ENCODE data around the gene CNTNAP2.
"Not testable (repeated sequence)": the region's sequence is repeated elsewhere in the genome, so short reads cannot be mapped to it uniquely, and the experiment has no call there.

The CNTNAP2 gene

GRCh38 chr7:146146831-146147486 lies 30.4 kb downstream of the CNTNAP2 start:
- DNase-seq (ENCODE audit: low read depth, low spot score), result no peak

GRCh38 chr7:146150153-146150552 lies 33.6 kb downstream of the CNTNAP2 start:
- DNase-seq (ENCODE audit: low read depth, low spot score), result no peak

- DNase-seq (ENCODE audit: low read depth, low spot score), result no peak
Measured at GRCh38 chr7:146172112-146172511, 55.5 kb downstream of the CNTNAP2 start.

- no peak for DNase-seq (ENCODE audit: low read depth, low spot score)
Measured at GRCh38 chr7:146175716-146176115, 59.1 kb downstream of the CNTNAP2 start.

GRCh38 chr7:146176860-146177259 lies 60.3 kb downstream of the CNTNAP2 start:
- DNase-seq (ENCODE audit: low read depth, low spot score), result no peak

- DNase-seq (ENCODE audit: low read depth, low spot score), result no peak
Measured at GRCh38 chr7:146177301-146177700, 60.7 kb downstream of the CNTNAP2 start.

GRCh38 chr7:146185844-146186243 lies 69.2 kb downstream of the CNTNAP2 start:
- DNase-seq (ENCODE audit: low read depth, low spot score), result no peak

- not testable (repeated sequence) for DNase-seq (ENCODE audit: low read depth, low spot score)
Measured at GRCh38 chr7:146191428-146191827, 74.8 kb downstream of the CNTNAP2 start.

- DNase-seq (ENCODE audit: low read depth, low spot score), result no peak
Measured at GRCh38 chr7:146201945-146202344, 85.3 kb downstream of the CNTNAP2 start.

- no peak for DNase-seq (ENCODE audit: low read depth, low spot score)
Measured at GRCh38 chr7:146206270-146206669, 89.7 kb downstream of the CNTNAP2 start.

GRCh38 chr7:146208492-146208891 lies 91.9 kb downstream of the CNTNAP2 start:
- no peak for DNase-seq (ENCODE audit: low read depth, low spot score)

GRCh38 chr7:146214842-146215241 lies 98.2 kb downstream of the CNTNAP2 start:
- DNase-seq (ENCODE audit: low read depth, low spot score), result no peak

GRCh38 chr7:146216396-146217041 lies 99.9 kb downstream of the CNTNAP2 start:
- no peak for DNase-seq (ENCODE audit: low read depth, low spot score)

- DNase-seq (ENCODE audit: low read depth, low spot score), result no peak
Measured at GRCh38 chr7:146223851-146224250, 107.2 kb downstream of the CNTNAP2 start.

- DNase-seq (ENCODE audit: low read depth, low spot score), result no peak
Measured at GRCh38 chr7:146232604-146233003, 116.0 kb downstream of the CNTNAP2 start.

- no peak for DNase-seq (ENCODE audit: low read depth, low spot score)
Measured at GRCh38 chr7:146235195-146235594, 118.6 kb downstream of the CNTNAP2 start.

- DNase-seq (ENCODE audit: low read depth, low spot score), result no peak
Measured at GRCh38 chr7:146242661-146243060, 126.1 kb downstream of the CNTNAP2 start.

- not testable (repeated sequence) for DNase-seq (ENCODE audit: low read depth, low spot score)
Measured at GRCh38 chr7:146247991-146248390, 131.4 kb downstream of the CNTNAP2 start.

GRCh38 chr7:146248744-146249143 lies 132.1 kb downstream of the CNTNAP2 start:
- DNase-seq (ENCODE audit: low read depth, low spot score), result not testable (repeated sequence)

GRCh38 chr7:146249272-146249671 lies 132.7 kb downstream of the CNTNAP2 start:
- no peak for DNase-seq (ENCODE audit: low read depth, low spot score)

- no peak for DNase-seq (ENCODE audit: low read depth, low spot score)
Measured at GRCh38 chr7:146255609-146256008, 139.0 kb downstream of the CNTNAP2 start.

GRCh38 chr7:146262527-146262926 lies 145.9 kb downstream of the CNTNAP2 start:
- no peak for DNase-seq (ENCODE audit: low read depth, low spot score)

- DNase-seq (ENCODE audit: low read depth, low spot score), result no peak
Measured at GRCh38 chr7:146276888-146277287, 160.3 kb downstream of the CNTNAP2 start.

Data from activated CD4-positive, CD25-positive, alpha-beta regulatory T cell treated with anti-CD3 and anti-CD28 coated beads, Interleukin-2, amount 50 U/mL, for 16 hours (primary cell).